NCI-H2029 treated with DMSO at 0.1 percent for 48 hours (cell line): ENCODE results near the gene EXOC3.

Experiments
- DNase-seq: peaks from one replicate; lab custom pipeline; 2025; lab: John Stamatoyannopoulos, UW

The EXOC3 gene

GRCh38 chr5:457195-457961 is 14.4 kb downstream of the EXOC3 start:
- no peak for DNase-seq

- no peak for DNase-seq
Measured at GRCh38 chr5:458547-459353, 15.8 kb downstream of the EXOC3 start.

- no peak for DNase-seq
Measured at GRCh38 chr5:459562-460272, 16.7 kb downstream of the EXOC3 start.

GRCh38 chr5:460273-460625 is 17.3 kb downstream of the EXOC3 start:
- no peak for DNase-seq

GRCh38 chr5:462051-462481 is 19.1 kb downstream of the EXOC3 start:
- DNase-seq = no peak

GRCh38 chr5:463301-463700 is 20.3 kb downstream of the EXOC3 start:
- no peak for DNase-seq

- DNase-seq = no peak
Measured at GRCh38 chr5:463952-464351, 21.0 kb downstream of the EXOC3 start.

- DNase-seq = no peak
Measured at GRCh38 chr5:464446-464842, 21.5 kb downstream of the EXOC3 start.

GRCh38 chr5:464843-465590 is 22.0 kb downstream of the EXOC3 start:
- DNase-seq = no peak

- no peak for DNase-seq
Measured at GRCh38 chr5:465591-466403, 22.8 kb downstream of the EXOC3 start.

- DNase-seq = no peak
Measured at GRCh38 chr5:466661-467310, 23.8 kb downstream of the EXOC3 start.

- no peak for DNase-seq
Measured at GRCh38 chr5:468401-468800, 25.4 kb downstream of the EXOC3 start.

- DNase-seq = no peak
Measured at GRCh38 chr5:469752-470483, 26.9 kb downstream of the EXOC3 start.

GRCh38 chr5:470961-471749 is 28.2 kb downstream of the EXOC3 start:
- DNase-seq = no peak

- no peak for DNase-seq
Measured at GRCh38 chr5:471750-472058, 28.7 kb downstream of the EXOC3 start.

- DNase-seq = no peak
Measured at GRCh38 chr5:472076-472655, 29.2 kb downstream of the EXOC3 start.

GRCh38 chr5:472656-473550 is 29.9 kb downstream of the EXOC3 start:
- DNase-seq = peak; percentile 35
